Medulla oblongata (tissue), 1 donor: ENCODE data around the gene ENTPD2.

ENCODE experiments used
- DNase-seq: peaks from one replicate; pipeline ENCODE4 v3.0.0-alpha.2; 2015; ENCODE audit errors: extremely low spot score

Gene ENTPD2

DNA sequence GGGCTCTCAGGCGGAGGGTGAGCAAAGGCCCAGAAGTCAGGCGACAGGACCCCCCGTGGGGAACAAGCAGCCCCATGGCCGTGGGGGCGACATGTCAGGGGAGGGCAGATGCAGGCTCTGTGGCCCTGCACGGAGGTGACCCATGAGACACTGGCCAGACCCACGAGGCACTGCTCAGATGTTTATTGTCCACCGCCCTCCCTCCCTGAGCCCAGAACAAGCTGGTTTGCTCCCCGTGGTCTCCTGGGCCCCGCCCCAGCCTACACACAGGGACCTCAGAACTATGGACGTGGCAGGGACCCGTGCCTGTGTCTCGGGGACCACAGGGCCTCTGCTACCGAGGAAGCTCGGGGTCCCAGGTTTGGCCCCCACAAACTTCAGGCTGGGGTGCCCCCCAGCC lies 23.9 kb downstream of the ENTPD2 start:
- DNase-seq = no peak

DNA sequence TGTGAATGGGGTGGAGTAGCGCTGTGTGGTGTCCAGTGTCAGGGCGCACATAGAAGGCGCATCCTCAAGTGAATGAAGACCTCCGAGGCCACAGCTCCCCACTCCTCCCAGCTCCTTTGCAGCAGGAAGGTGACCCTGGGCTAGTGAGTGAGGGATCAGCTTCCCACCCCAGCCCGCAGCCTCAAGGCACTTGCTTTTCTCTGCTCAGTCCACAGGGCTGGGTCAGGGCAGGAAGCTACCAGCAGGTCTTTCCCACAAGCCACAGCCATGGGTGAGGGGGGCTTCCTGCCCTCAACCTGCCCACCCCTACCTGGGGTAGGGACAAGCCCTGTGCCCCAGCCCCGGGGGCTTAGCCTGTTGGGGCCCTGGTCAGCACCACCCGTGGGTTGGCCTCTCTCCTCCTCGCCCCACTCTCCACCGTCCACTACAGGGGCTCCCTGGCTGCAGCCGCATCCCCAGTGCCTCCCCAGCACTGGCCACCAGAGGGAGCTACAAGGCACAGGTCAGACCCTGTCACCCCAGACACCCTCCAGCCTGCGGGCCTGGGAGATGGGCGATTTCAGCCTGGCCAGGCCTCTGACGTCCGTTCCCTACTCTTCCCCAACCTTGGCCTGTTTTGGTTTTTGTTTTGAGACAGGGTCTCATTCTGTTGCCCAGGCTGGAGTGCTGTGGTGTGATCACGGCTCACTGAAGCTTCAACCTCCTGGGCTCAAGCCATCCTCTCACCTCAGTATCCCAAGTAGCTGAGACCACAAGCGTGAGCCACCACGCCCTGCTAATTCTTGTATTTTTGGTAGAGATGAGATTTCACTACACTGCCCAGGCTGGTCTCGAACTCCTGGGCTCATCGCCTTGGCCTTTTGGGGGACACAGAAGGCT lies 24.6 kb downstream of the ENTPD2 start:
- peak; percentile 83 for DNase-seq

DNA sequence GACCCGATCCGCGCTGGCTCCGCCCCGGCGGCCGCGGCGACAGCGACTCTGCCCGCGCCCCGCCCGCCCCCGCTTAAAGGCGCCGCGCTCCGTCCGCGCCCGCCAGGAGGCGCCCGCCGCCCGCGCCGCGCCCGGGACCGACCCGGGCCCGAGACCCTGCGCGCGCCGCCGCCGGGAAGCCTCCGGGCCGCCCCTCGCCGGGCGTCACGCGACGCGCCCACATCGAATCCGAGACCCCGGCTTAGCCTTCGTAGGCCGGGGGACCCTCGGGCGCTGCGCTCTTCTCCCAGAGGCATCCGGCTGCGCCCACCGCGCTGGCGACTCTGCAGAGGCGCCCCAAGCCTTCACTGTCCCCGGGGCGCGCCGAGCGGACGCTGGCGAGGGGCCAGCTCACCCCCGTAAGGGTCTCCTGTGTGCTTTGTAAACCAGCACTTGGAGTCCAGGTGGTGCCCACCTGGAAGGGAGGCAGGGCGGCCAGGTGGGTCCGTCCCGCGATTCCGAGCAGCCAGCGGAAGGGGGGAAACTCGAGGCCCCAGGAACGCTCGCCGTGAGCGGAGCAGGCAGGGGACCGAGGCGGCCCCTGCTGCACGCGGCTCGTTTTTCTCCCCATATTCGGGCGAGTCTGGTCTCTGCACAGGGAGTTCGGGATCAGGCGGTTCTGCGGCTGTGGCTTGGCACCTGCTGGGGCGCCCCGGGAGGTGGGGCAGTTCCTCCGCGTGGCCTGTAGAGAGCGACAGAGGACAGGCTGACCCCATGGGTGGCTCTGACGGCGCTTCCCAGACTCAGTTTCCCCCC lies 25.4 kb downstream of the ENTPD2 start:
- DNase-seq = peak; percentile 73

DNA sequence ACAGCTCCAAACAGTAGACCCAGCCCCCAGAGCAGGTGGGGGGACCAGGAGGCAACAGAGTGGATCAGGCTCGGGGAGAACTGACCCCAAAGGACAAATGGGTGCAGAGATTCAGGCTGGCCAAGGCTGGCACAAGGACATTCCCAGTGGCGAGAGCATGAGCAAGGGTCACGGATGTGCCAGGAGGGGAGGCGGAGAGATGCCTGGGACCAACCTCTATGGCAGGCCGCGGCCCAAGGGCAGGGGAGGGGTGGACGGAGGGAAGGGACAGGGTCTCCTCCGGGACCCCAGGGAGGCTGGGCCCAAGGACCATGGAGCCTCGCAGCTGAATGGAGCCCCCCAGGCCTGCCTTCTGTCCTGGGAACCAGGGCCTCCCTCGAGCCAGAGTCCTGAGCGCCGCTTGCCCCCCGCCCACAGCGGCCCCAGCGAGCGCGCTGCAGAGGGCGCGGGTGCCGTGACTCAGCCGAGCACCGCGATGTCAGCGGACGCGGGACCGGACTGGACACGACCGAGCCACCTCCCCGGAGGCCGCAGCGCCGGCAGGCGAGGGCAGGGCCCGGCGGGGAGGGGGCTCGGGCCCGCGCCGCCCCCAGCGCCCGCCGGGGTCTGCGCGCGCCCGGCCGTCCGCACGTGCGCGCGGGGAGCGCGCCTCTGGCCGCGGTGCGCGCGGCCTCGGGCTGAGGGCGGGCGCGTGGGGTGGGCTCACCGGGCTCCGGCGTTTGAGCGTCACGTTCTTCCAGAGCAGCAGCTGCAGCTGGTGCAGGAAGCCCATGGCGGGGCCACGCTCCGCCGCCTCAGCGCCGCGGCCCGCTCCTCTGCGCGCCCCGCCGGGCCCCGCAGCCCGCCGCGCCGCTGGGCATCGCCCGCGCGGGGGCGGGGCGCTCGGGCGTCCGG lies 26.2 kb downstream of the ENTPD2 start, which contains the start of gene ABCA2:
TSS of gene ABCA2 (minus strand) at position 869 of the 894 bp plus-strand sequence. CDS start at position 772, 97 bp downstream.
- DNase-seq = peak; percentile 21

DNA sequence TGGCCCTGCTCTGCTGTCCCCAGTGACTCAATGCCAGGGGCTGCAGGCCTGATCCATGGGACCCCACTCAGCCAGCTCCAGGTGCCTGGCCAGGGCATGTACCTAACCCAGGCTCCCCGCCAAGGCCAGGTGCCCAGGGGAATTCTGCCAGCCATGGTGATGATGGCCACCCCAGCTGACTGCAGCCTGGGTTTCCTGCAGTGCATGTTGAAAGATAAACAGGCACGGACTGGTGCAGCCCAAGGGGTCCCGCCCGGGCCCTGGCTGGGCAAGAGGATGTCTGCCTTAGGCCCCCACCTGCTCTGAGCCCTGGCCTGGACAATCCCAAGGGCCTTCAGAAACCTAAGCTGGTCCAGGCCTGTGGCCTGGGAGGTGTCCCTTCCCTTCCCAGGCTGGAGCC lies 27.0 kb downstream of the ENTPD2 start:
- DNase-seq = no peak

DNA sequence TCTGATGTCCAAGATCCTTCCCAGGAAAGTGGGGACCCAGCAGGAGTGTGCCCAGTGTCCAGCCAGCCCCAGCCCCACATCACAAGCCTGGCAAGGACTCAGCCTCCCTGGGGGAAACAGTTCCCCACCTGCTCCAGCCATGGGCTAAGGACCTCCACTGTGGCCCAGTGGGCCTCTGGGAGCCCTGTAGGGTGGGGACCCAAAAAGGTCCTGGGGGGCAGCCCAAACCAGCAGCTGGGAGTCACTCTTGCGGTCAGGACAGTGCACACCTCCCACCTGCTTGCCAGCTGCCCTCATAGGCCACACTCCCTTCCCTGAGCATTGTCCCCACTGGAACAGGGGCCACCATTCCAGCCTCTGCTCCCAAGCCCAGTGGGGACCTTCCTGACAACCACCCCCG lies 27.5 kb downstream of the ENTPD2 start:
- peak; percentile 17 for DNase-seq

DNA sequence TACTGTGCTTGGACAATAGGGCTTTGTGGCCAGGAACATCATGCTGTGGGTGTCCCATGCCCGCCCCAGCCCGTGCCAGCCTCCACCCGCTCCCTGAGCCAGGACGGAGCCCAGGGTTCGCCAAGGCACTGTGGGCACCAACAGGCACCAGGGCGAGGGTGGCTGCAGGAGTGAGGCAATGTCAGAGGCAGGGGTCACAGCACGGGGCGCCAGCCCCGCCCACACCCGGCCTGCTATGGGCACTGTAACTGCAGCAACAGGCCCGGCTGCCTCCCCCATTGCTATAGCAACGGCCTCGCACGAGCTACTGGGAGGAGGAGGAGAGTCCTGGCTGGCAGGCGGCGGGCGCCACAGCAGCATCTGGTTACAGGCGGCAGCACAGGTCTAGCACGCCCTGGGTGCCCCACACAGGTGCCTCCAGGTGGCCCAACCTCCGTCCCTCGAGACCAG lies 28.3 kb downstream of the ENTPD2 start:
- peak; percentile 96 for DNase-seq

DNA sequence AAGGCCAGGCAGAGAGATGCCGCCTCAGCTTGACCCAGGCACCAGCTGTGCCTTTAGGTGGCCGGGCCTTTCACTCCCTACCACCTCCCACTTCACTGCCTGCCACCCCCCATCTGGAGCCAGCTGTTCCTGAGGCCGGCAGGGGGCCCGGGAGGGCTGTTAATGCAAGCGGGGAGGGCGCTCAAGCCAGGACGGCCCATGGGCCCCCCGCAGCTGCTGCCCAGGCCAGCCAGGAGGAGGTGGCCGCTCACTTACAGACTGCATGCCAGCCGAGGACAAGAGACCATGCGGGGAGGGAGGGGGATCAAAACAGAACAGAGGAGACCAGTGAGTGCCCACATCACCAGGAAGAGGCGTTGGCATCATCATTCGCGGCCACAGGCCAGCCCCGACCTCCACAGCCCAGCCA lies 30.3 kb downstream of the ENTPD2 start:
- DNase-seq = peak; percentile 45

DNA sequence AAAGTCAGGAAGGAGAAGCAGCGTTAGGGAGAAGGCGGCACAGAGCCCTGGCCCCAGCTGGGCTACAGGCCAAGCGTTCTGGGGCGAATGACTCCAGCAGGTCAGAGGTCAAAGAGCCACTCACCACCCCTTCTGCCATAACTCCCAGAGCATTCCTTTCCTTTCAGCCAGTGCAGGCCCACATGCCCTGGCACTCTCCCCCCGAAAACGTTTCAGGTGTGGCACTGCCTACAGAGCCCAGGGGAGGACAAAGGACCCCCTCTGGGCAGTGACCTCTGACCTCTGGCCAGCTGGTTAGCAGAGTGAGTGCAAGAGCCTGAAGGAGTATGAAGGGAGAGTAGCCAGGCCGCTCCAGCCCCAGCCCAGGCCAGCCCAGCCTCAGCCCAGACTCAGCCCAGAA lies 30.7 kb downstream of the ENTPD2 start:
- DNase-seq = peak; percentile 12

DNA sequence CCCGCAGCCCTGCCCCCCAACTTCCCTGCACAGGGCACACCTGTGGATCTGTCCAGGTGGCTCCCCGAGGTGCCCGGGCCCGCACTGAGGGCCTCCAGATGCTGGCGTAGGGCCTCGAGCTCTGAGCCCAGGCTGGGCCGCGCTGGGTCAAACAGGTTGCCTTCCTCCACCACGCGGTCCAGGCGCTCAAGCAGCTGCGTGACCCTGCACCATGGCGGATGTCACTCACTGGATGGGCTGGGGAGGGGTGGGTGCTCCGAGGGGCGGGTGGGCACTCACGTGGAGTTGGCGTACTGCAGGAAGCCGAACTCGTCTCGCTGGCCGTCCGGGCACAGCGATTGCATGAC lies 31.2 kb downstream of the ENTPD2 start:
- peak; percentile 15 for DNase-seq

DNA sequence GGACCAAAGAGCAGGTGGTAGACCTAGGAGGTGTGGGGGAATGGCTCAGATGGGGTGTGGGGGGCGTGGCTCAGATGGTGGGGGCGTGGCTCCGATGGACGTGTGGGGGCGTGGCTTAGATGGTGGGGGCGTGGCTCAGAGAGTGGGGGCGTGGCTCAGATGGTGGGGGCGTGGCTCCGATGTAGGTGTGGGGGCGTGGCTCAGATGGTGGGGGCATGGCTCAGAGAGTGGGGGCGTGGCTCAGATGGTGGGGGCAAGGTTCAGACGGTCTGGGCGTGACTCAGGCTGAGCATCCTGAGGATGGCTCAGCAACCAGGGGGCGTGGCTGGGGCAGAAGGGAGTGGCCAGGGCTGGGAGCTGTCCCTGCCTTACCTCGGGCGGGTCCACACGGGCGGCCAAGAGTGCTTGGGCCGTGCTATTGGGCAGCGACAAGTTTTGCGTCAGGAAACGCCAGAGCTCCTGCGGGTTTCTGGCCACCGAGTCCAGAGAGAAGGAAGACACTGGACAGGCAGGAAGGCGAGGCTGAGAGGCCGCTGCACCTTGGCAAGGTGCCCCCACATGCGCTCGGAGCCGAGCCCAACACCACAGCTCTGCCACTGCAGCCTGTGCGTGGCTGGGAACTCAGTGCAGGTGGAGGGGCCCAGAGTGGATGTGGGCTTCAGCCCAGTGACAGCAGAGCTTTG lies 31.7 kb downstream of the ENTPD2 start:
- DNase-seq = peak; percentile 88

DNA sequence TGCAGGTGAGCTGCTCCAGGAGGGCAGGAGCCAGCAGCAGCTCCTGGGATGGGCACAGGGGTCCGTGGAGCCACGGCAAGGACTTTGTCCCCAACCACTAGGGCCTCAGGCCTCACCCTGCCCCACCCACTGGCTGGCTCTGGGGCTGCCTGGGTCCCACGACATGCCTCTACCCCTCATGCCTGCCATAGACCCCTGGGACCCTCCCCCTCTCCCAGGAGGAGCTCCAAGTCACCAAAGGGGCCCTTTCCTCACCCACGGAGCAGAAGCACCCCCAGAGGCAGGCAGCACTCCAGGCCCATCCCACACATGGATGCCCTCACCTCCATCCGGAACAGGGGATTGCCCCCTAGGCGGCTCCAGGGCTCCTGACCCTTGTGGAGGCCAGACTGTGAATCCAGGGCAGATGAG lies 32.3 kb downstream of the ENTPD2 start:
- no peak for DNase-seq

DNA sequence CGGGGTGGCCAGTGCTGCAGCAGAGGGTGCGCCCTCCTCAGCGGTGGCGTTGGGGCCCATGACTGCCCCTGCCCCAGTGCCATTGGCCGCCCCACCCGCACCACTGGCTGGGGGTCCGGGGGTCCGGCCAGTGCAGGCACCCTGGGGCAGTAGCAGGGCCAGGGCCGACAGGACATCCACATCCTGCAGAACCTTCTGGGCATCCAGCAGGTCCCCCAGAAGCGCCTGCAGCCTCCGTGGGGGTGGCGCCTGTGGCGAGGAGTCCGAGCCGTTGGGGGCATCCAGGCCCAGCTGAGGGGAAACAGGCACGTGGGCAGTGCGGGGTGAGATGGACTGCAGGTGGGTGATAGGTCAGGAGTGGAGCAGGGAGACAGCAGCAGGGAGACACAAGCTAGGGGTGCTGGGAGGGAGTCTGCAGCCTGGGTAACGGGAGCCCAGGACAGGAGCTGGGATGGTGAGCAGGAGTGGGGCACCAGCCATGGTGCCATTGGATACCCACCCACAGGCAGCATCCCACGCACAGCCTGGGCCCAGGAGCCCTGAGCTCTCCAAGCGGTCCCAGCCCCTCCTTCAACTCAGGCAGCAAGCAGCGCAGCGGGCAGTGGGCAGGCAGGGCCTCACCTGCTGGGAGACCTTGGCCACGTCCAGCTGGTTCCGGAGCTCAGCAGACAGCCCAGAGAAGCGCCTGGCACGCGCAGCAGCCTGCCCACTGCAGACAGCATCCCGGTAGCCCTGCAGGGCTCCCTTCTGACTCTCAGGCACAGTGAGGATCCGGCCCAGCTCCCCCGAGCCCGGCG lies 32.9 kb downstream of the ENTPD2 start:
- DNase-seq = no peak

DNA sequence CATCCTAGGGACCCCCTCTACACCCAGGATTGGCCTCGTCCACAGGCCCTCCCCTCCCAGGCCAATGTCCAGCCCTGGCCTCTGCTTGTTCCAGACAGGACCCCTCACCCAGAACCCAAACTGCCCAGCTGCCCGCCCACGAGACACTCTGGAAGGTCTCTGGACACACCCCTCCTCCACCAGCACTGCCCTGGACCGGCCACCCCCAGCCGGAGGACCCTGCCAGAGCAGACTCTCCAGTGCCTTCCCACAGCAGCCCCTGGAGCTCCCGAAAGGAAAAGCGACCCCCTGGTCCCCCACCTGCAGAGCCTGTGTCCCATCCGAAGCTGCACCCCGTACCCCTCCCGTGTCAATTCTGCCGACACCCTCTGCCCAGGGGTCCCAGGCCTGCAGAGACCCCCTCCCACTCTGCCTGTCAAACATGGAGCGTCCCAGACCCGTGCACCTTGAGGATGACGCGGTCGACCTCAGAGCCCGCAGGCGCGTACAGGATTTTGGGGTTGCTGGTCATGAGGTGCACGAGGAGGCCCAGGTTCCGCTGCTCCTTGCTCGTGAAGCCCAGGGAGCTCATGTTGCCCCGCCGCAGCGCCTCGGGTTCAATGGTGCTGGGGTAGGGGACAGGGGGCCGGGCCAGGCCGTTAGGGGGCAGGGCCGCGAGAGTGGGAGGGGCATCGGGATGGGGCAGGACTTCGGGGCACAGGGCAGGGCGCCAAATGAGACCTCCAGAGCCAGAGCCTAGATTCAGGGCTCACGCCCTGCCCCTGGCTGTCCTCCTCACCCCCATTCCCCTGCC lies 33.8 kb downstream of the ENTPD2 start:
- no peak for DNase-seq

DNA sequence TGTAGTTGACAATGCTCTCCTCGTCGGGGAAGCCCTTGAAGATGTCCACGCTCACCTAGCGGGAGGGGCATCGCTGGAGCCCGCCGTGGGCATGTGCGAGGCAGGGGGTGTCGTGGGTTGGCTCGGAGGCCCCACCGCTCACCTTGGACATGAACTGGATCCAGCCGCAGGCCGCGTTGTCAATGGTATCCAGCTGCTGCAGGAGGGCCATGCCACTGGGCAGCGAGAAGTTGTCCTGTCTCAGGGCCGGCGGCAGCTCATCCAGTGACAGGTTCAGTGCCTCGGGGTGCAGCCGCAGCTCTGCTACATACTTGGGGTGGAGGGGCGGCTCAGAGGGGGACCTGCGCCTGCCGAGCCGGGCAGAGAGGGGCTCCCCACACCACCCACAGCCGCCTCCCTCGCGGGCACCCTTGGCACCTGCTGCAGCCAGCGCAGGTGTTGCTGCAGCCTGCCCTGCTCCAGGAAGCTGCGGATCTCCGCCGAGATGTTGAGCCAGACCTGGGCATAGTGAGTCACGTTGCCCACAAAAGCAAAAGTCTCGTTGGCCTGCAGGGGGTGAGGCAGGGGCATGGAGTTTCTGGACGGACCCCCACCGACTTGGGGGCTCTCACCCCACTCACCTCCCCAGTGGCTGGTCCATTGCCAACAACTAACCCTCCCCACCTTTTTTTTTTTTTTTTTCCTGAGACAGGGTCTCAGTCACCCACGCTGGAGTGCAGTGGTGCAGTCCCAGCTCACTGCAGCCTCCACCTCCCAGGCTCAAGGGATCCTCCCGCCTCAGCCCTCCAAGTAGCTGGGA lies 34.9 kb downstream of the ENTPD2 start:
- no peak for DNase-seq

DNA sequence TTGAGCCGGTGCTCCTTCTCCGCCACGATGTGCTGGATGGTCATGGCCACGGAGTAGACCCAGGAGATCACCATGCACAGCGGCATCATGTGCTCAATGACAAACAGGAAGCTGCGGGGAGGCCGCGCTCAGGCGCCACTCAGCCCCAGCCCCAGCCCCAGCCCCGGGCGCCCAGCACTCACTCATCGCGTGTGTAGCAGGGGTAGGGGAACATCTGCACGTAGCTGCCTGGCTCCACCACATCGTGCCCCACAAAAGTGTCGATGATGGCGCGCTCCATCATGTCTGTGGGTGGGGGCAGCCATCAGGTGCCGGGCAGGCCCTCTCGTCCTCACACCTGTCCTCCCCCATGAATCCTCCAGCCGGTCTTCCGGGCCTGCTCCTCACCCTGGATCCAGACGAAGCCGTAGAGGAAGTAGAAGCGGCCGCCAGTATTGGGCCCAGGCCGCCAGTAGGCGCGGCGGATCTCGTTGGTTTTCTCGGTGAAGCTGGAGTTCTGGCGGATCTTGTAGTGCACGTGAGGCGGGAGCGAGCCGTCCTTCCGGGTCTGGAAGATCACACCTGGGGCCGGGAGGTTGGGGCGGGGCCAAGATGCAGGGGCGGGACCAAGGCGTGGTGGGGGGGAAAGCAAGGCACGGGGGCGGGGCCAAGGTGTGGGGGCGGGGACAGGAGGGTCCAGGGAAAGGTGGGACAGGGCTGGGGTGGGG lies 35.9 kb downstream of the ENTPD2 start:
- DNase-seq = no peak

DNA sequence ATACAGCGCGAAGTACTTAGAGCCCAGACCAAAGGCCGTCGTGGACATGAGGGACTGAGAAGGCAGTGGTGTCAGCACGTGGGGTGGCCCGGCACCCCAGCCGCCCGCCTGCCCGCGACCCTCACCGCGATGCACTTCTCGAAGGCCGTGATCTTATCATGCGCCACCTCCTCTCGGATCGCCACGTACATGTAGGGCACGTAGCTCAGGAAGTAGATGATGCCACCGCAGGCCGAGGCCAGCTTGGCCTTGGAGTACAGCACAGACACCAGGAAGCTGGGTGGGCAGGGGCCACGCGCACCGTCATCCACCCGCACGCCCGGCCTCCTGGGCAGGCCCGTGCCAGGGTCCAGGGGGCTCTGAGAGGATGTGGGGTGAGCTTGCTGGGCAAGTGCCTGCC lies 36.8 kb downstream of the ENTPD2 start:
- DNase-seq = no peak

DNA sequence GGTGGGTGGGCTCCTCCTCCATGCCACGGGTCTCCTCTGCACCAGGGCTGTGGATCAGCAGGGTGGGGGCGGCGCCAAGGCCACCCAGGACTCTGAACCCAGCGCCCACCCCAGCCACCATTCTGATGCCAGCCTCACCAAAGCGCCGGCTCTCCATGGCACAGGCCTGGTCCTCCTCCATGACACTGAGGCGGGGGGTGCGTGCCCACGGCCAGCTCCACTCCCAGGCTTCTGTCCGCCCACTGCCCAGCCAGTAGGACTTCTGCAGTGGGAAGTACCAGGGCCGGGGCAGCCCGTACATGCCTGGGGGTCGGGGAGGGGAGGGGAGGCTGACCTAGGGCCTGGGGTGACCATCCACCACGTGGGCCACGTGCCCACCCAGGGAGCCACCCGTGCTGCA lies 37.4 kb downstream of the ENTPD2 start:
- no peak for DNase-seq
